Measurements from ENCODE around the gene VEZT.

DNA sequence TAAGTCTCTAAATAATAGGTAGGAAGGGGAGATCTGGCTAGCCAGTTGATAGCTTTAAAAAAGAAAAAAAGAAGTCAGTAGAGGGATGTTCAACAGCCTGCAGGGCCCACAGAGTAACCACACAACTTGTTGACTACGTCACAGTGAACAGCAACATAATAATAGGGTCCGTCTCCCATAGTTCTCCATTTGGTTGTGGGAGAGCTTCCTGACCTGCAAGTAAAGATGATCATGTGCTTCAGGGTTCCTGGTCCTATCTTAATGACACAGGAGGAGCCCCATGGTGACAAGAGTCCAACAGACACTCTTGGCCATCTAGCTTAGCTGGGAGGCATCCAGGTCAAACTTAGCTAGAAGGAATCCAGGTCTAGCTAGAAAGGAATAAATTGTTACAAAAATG lies 36.5 kb upstream of the VEZT start:
- TF ChIP-seq POLR2A (IDR thresholded peaks at IDR 0.05): no peak
- TF ChIP-seq, protein P1, sequence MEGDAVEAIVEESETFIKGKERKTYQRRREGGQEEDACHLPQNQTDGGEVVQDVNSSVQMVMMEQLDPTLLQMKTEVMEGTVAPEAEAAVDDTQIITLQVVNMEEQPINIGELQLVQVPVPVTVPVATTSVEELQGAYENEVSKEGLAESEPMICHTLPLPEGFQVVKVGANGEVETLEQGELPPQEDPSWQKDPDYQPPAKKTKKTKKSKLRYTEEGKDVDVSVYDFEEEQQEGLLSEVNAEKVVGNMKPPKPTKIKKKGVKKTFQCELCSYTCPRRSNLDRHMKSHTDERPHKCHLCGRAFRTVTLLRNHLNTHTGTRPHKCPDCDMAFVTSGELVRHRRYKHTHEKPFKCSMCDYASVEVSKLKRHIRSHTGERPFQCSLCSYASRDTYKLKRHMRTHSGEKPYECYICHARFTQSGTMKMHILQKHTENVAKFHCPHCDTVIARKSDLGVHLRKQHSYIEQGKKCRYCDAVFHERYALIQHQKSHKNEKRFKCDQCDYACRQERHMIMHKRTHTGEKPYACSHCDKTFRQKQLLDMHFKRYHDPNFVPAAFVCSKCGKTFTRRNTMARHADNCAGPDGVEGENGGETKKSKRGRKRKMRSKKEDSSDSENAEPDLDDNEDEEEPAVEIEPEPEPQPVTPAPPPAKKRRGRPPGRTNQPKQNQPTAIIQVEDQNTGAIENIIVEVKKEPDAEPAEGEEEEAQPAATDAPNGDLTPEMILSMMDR (IDR thresholded peaks at IDR 0.05): no peak
- no peak for TF ChIP-seq EP300 (IDR thresholded peaks at IDR 0.05)

Data from gastroesophageal sphincter (tissue), 3 donors.